SU-DHL-6 (cell line): ENCODE results near the gene LATS1.

Experiments used
- CTCF ChIP-seq: fragments of 200-600 bp; sonication (generic); IDR thresholded peaks from one replicate; pipeline ENCODE4 v1.5.1; 2017; ENCODE audit warnings: antibody characterized with exemption, mild to moderate bottlenecking, low read length, moderate library complexity; ENCODE audit not compliant: insufficient read depth, poor library complexity, severe bottlenecking
- EZH2phosphoT487 ChIP-seq: fragments of 200-600 bp; sonication (generic), shearing (Covaris generic); conservative IDR thresholded peaks from 2 replicates; pipeline ENCODE4 v1.6.1; 2018; ENCODE audit warnings: mild to moderate bottlenecking, antibody characterized with exemption, low read length, moderate library complexity, mixed read lengths

GRCh38 chr6:149694921-149695320 lies 23.0 kb downstream of the LATS1 start:
- no peak for TF ChIP-seq CTCF
- no peak for TF ChIP-seq EZH2phosphoT487
